Nucleus accumbens (tissue), 56 donors: ENCODE measurements around the gene SLC6A17.
A peak's percentile ranks its signal among the peaks of the same experiment; 100 is the strongest.

Source experiments
- DNase-seq, 56 donors: peaks; one replicate each; lab custom pipeline; 2025; lab: John Stamatoyannopoulos, UW

SLC6A17 gene

GRCh38 chr1:110134050-110134595 lies 16.2 kb upstream of the SLC6A17 start:
- DNase-seq, result no peak

DNA sequence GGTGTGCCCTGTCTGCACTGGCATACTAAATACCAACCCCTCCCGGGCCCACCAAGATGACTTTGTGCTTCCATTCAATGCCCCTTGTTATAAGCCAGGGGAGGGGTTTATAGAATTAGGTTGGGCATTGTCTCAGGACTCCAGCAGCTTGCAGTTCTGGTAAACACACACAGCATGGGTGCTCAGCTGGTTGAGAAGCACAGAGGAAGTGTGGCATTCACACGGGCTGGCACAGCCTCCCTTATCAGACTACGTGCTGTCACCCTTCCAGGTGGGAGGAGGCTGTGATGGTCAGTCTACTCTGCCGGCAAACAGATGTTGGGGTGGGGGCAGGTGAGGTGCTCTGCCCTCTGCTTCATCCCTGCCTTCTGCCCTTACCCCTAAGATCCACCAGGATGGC lies 15.0 kb upstream of the SLC6A17 start:
- DNase-seq, result no peak

DNA sequence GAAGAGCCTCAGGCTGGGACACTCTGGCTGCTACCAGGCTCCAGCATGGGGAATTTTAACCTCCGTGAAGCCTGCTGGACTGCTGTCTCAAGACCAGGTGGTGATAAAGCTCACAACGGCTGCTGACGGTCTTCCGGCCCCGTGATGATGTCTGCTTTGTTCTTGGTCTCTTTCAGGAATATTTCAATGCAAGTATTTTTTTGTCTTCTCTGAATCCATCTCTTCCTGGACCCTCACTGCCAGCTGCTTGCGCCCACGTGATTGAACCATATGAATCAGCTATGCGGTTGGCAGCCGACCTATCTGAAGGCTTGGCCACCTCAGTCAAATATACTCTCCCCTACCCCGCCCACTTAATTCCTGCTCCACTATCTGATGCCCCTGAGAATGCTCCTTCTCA lies 14.6 kb upstream of the SLC6A17 start:
- no peak for DNase-seq

- peak in 51 of 56 donors; percentile 5 to 91 (median 63) for DNase-seq
These were observed 13.4 kb upstream of the SLC6A17 start for GRCh38 chr1:110136911-110137310.

- DNase-seq, result no peak
These were observed 11.3 kb upstream of the SLC6A17 start for GRCh38 chr1:110138956-110139355.

DNA sequence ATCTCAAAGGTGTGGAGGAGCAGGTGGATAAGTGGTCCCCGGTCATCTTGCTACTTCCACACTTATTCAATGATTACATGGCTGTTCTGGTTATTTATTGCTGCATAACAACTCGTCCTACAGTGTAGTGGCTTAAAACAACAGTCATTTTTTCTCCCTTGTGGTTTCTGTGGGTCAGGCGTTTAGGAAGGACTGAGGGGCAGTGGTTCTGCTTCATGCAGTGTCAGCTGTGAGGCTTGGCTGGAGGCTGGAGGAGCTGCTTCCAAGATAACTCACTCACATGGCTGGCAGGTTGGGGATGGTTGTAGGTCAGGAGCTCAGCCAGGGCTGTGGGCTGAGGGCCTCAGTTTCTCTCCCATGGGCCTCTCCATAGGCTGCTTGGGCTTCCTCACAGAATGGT lies 5.9 kb upstream of the SLC6A17 start:
- no peak for DNase-seq

GRCh38 chr1:110148961-110149360 lies 1.3 kb upstream of the SLC6A17 start:
- DNase-seq, result no peak

GRCh38 chr1:110151175-110151669 lies 928 bp downstream of the SLC6A17 start:
- peak in 5 of 56 donors; percentile 20 to 47 (median 26) for DNase-seq

DNA sequence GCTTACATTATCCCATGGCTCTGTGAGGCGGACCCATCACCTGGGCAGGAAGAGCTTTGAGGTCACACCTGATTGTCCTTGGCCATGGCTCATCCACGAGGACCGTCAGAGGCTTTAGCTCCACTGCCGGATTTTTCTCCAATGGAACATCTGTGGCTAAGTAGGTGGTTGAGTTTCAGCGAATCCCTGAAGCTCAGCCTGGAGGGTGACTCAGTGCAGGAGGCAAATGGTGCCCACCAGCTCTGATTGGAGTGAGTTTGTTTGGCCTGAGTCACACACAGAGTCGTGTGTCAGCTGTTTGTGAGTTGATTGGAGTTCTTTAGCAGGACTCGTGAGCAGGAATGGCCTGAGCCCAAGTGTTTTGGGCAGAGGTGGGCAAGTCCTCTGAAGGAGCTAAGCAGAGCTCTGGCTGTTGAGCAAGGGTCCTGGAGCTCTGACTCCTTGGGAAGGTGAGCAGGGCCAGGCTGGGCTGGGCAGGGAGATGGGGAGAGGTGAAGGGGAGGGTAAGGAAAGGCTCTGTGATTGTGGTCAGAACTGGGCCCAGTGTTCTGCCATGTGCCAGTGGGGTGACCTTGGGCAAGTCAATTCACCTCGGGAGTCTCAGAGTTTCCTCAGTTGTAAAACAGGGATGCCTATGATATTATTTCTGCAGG lies 2.0 kb downstream of the SLC6A17 start:
- peak in 10 of 56 donors; percentile 7 to 59 (median 36) for DNase-seq

- DNase-seq, result no peak
These were observed 3.2 kb downstream of the SLC6A17 start for GRCh38 chr1:110153407-110153950.

DNA sequence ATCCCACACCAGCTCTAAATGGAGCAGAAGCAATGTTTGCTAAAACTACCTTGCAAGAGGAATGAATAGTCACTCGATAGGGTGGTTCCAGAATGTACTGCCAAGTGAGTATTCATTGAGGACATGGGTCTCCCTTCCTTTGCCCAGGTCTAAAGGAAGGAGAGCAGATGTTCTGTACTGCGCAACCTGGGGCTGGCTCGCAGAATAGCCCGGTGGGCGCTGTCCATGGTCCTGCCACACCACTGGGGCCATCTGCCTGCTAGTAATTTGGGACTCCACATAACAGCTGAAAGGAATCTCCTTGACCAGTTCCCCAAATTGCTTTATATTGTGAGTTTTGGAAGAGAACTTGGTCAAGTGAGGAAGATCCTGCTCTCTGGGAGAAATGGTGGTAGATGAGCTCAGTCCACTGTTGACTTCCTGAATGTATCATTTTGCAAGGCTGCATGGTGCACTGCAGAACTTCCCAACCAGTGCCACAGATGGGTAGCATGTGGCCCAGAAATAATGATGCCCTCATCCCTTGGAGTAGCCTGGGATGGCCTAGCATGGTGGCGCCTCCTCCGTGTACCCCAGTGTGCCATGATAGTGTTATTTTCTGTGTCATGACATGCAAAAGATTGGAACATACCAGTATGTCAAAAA lies 5.7 kb downstream of the SLC6A17 start:
- DNase-seq, result no peak

DNA sequence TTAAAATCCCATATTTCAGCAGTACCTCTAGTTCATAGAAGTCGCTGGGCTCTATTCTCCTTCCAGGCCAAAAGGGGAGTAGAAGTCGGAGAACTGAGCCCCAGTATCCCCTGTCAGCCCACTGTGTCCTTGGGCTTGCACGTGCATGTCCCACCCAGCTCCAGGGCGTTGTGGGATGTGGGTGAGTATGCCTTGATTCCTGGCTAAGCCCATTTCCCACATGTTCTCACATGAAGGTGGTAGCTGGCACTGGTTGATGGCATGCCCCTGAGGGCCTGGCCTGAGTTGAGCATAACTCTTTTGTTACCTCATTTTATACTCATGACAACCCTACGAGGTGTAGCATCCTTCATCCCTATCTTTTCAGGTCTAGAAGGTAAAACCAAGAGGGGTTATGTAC lies 8.0 kb downstream of the SLC6A17 start:
- no peak for DNase-seq

DNA sequence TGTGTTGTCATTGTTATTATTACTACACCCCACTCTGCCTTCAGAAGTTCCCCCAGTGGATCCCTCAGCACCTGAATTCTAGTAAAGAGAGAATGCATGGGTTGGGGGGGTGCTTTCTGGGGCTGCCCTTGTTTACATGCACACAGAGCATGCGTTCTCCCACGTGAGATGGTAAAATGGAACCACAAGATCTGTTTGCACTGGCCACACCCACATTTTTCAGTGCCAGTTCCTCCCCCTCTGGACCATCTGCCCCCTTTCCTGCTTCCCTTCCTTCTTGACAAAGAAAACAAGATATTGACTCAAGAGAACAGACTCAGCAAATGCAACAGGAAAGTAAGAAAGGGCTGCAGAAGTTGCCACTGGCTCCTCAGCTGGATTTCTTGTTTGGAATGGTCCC lies 8.9 kb downstream of the SLC6A17 start:
- no peak for DNase-seq

- peak in 3 of 56 donors; percentile 12 to 14 (median 13) for DNase-seq
These were observed 10.3 kb downstream of the SLC6A17 start for GRCh38 chr1:110160538-110161100.

DNA sequence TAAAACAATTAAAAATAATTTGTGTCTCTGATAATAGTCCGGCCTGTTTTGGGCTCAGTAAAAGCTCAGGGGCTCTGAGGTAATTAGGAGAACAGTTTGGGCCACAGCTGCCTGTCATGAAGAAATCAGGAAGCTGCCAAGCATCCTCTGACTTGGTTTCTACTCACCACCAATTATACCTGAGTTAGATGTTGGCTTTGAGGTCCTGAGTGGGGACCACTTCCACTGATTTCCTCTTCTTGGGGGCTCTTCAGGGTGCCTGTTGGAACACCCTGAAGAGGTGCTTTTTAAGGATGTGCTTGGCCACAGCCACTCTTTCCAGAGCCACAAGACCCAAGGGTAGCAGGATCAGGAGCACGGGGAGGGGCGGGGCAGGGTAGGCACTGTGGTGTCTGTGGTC lies 10.9 kb downstream of the SLC6A17 start:
- DNase-seq, result no peak

DNA sequence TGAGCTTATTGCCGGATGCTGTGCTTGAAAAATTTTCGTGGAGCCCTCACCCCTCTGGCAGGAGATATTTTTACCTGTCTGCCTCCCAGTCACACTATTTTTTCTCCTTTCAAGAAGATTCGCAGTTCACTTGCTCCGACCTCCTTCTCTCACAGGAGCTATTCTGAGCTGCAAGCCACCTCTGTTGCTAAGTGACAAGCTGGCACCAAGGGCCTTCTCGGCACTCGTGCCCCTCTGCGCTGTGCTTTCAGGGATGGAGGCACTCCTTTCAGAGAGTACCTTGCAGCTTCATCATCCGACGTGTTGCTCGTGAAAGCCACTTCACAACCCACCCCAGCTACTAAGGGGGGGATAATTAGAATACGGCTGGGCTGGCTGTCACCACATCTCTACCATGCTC lies 11.6 kb downstream of the SLC6A17 start:
- peak in 32 of 56 donors; percentile 8 to 86 (median 44) for DNase-seq

GRCh38 chr1:110163591-110163990 lies 13.3 kb downstream of the SLC6A17 start:
- no peak for DNase-seq

GRCh38 chr1:110164725-110165350 lies 14.5 kb downstream of the SLC6A17 start:
- DNase-seq, result no peak

- DNase-seq, result peak in 5 of 56 donors; percentile 10 to 62 (median 16)
These were observed 15.5 kb downstream of the SLC6A17 start for GRCh38 chr1:110165761-110166231.

DNA sequence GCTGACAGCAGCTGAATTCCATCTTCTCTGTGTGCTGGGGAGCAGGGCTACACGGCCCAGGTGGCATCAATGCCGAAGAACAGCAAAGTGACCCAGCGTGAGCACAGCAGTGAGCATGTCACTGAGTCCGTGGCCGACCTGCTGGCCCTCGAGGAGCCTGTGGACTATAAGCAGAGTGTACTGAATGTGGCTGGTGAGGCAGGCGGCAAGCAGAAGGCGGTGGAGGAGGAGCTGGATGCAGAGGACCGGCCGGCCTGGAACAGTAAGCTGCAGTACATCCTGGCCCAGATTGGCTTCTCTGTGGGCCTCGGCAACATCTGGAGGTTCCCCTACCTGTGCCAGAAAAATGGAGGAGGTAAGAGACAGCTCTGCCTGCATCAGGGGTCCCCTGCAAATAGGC lies 16.6 kb downstream of the SLC6A17 start:
- no peak for DNase-seq
